Activated T-cell treated with anti-CD3 and anti-CD28 coated beads, Interleukin-2, amount 50 U/mL, for 48 hours (primary cell): ENCODE data around the gene PKD2L1.
"Not testable (repeated sequence)": the region's sequence is repeated elsewhere in the genome, so short reads cannot be mapped to it uniquely, and the experiment has no call there.

Experiments
- DNase-seq, 2 experiments: peaks; one replicate each; pipeline ENCODE4 v3.0.0-alpha.2; 2020

PKD2L1 gene

GRCh38 chr10:100330079-100330478, at the start of gene PKD2L1:
PKD2L1 (minus strand) TSS chr10:100330228; CDS start chr10:100330103, 125 bp downstream.
- no peak for DNase-seq

- DNase-seq, result no peak
Measured at GRCh38 chr10:100377830-100378229, 47.8 kb upstream of the PKD2L1 start.

GRCh38 chr10:100376656-100377055, 46.6 kb upstream of the PKD2L1 start:
- not testable (repeated sequence) for DNase-seq

- peak in 1 of 2 experiments; percentile 22 for DNase-seq
Measured at GRCh38 chr10:100374677-100375353, 44.8 kb upstream of the PKD2L1 start.

GRCh38 chr10:100374200-100374655, 44.2 kb upstream of the PKD2L1 start:
- no peak for DNase-seq

- peak; percentile 94 to 95 for DNase-seq
Measured at GRCh38 chr10:100373298-100374199, 43.5 kb upstream of the PKD2L1 start.

GRCh38 chr10:100372415-100373297, 42.6 kb upstream of the PKD2L1 start:
- no peak for DNase-seq

- DNase-seq, result no peak
Measured at GRCh38 chr10:100371482-100372027, 41.5 kb upstream of the PKD2L1 start.

GRCh38 chr10:100370714-100371481, 40.9 kb upstream of the PKD2L1 start:
- peak; percentile 83 to 84 for DNase-seq

- DNase-seq, result no peak
Measured at GRCh38 chr10:100368721-100369120, 38.7 kb upstream of the PKD2L1 start.

- DNase-seq, result no peak
Measured at GRCh38 chr10:100364735-100365391, 34.8 kb upstream of the PKD2L1 start.

GRCh38 chr10:100364175-100364574, 34.1 kb upstream of the PKD2L1 start:
- no peak for DNase-seq

GRCh38 chr10:100362570-100363496, 32.8 kb upstream of the PKD2L1 start:
- DNase-seq, result no peak

- DNase-seq, result no peak
Measured at GRCh38 chr10:100360234-100360633, 30.2 kb upstream of the PKD2L1 start.

GRCh38 chr10:100359529-100360150, 29.6 kb upstream of the PKD2L1 start:
- no peak for DNase-seq

- no peak for DNase-seq
Measured at GRCh38 chr10:100359030-100359432, 29.0 kb upstream of the PKD2L1 start.

- DNase-seq, result no peak
Measured at GRCh38 chr10:100357059-100357858, 27.2 kb upstream of the PKD2L1 start.
